GM21367 (cell line): ENCODE data around the gene CFAP77.

Experiments used
- ATAC-seq: cut with Tn5 transposase; IDR thresholded peaks from one replicate; pipeline ENCODE4 v1.9.1; 2021; ENCODE audit not compliant: unreplicated experiment

The CFAP77 gene

DNA sequence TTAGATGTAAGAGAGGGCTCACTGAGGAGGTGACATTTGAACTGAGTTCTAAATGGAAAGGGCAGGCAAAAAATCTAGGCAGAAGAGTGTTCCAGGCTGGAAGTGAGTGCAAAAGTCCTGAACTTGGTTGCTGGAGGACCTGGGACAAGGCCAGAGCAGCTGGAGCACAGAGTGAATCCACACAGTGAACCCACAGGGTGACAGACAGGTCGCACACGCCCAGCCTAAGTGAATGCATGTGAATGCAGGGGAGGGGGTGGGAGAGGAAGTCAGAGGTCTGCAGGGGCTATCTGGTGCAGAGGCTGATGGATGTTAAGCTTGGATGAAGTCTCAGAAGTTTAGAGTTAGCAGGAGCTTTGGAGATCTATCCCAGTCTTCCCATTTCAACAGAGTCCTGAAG is 2.8 kb upstream of the CFAP77 start:
- ATAC-seq, result no peak

DNA sequence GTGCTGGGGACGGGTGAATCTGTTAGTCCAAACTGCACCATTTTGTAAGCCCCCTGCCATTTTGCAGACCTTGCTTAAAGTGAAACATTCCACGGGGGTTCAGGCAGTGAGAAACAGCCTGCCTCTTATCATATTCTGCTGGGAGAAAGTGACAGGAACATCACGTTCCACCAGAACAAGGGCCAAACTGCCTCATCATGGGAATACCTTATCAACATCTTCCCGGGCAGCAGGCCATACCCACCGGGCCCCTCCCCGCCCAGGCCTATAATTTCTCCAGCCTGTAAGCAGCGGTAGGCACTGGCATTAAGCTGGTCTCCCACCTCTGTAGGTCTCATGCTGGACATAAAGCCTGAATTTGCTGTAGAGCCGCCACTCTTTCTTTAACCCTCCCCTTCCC is 1.5 kb upstream of the CFAP77 start:
- no peak for ATAC-seq

DNA sequence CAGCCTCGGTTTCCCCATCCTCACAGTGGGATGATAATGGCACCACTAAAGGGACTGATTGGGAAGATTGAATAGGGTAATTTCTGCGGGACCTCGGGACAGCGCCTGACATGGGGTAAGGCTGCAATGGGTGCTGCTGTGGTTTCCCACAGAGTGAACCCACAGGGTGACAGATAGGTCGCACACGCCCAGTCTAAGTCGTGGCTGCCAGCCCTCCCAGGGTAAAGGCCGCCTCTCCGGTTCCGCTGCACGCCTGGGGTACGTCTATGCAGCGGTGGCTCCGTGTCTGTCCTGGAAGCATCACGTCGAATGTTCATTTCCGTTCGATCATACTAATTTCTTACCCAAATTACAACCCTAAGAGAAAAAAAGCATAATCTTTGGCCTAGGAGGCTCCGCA is 631 bp downstream of the CFAP77 start:
- ATAC-seq, result no peak

DNA sequence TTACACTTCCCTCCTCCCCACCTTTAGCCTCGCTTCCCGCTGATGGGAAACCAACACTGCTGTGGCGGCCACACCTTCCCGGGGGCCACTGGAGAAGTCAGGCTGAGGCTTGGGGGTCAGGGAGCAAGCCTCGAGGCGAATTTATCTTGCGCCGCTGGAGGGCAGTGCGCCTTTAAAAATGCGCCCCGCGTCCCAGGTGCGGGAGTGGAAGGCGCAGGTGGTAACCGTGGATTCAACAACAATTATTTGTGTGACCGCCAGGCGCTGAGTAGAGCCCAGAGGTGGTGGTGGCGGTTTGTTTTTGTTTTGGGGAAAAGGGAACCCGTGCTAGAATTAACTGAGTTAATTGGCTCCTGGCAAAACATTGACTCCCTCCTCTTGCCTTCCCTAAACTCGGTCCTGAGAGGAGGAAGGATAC is 1.1 kb downstream of the CFAP77 start:
- ATAC-seq, result no peak

DNA sequence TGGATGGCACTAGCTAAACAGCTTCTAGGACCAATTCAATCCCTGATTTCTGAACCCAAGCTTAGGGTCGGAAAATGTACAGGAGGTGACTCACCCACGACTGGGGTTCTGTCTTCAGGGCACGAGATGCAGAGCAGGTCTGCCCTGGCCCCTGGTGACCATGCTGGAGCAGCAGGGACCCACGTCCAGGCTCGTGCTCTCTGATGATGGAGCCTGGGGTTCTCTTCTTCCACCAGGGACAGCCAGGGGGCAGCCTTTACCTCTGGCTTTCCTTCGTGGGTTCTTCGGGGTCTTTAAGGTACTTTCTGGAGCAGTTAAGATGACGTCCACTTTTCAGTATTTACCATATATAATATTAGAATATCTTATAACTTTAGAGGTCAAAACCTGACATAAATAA is 2.1 kb downstream of the CFAP77 start:
- no peak for ATAC-seq

DNA sequence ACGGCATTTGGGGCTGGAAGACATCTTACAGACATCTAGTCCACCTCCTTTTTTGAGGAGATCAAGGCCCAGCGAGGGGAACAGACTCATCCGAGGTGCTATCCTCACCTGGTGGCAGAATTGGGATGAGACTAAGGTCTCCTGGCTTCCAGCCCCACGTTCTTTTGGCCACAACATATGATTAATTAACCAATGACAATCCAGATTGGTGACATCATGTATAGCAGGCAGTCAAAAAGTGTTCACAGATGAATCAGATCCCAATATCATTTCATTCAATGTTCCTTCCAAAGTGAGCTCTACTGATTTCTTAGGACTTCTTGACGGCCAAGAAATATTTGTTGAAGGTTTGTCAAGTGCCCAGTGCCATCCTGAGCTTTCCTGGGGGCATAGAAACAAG is 3.9 kb downstream of the CFAP77 start:
- ATAC-seq, result no peak

DNA sequence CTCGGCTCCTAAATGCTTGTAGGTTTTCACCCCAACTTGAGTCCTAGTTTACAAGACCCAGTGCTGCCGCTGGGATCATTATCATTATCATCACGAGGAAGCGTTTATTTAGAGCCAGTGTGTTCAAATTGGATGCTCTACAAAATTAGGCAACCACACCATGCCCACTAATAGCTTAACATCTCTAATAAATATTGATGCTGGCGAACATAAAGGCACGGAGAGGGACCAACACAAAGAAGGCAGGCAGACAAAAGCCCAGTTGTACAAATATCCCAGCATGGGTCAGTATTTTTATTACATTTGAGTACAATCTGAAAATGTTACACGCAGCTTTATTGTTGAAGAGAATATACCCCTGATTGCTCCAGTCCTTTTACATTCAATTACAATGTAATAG is 4.7 kb downstream of the CFAP77 start:
- ATAC-seq, result no peak

DNA sequence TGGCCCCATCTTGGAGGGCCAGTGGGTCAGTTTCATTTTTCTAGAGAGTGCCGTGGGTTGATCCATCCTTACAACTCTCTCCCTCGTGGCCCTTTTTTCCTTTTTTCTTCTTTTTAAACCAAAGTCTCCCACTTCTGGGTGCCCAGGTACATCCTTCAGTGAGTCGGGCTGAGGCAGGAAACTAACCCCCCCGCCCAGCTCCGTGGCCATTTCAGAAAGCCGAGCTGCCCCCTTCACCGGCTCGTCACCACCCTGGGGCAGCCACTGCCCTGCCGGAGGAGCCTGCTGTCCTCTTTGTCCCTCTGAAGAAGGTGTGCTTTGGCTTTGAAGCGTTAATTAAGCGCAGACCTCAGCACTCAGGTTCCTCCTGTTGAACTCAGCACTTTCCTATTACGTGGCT is 5.2 kb downstream of the CFAP77 start:
- no peak for ATAC-seq

DNA sequence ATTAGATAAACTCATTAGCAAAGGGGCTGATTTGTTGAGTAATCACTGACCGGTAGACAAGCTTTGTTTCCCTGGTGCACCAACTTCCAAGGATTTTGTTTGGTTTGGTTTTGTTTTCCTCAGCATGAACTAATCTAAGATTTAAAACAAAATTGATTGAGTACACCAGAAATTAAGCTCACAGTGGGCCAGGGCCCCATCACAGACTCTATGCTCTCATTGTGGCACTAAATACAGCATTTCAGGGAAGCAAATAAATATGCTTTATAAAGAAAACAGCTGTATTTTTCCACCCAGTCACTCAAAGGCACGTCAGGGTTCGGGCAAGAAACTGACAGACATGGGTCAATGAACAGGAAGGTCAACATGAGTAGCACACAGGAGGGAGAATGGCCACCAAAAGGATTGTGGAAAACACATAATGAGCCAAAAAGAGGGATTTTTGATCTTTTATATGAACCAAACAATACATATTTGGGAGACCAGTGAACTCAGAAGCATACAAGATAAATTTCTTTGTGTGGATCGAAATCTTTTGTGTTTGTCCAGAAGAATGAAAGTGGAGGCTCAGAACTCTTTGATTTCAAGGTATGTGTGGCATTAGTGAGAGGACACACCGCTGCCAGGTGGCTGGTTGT is 8.8 kb downstream of the CFAP77 start:
- no peak for ATAC-seq

DNA sequence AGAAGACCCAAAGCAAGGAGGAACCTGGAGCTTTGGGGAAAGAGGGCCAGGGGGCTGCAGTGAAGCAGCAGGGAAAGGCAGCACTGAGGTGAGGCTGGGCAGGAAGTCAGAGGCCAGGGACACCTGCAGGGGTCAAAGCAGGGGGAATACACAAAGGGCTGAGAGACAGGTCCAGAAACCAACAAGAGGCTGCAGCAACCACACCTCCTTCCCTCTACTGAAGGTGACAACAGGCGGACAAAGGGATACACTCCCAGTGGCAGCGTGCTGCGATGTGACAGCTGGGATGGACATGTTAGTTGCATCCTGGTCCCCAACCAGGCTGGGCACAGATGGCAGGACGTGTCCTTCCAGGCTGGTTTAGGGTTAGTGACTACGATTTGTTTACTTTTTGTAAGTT is 12.6 kb downstream of the CFAP77 start:
- ATAC-seq, result no peak

DNA sequence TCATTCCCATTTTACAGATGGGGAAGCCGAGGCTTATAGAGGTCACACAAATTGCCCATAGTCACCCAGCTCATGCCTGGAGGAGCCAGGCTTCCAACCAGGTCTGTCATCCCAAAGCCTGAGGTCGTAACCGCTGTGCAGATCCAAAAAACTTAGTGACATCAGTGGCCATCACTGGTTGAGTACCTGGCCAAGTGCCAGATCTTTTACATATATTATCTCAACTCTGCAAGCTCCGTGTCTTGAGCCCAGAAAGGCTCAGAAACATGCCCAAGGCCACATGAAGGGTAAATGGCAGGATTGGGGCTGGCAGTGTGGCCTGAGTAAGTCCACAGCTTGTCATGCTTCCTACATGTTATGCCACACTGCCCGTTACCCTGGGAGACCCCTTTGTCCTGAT is 13.5 kb downstream of the CFAP77 start:
- ATAC-seq, result no peak

DNA sequence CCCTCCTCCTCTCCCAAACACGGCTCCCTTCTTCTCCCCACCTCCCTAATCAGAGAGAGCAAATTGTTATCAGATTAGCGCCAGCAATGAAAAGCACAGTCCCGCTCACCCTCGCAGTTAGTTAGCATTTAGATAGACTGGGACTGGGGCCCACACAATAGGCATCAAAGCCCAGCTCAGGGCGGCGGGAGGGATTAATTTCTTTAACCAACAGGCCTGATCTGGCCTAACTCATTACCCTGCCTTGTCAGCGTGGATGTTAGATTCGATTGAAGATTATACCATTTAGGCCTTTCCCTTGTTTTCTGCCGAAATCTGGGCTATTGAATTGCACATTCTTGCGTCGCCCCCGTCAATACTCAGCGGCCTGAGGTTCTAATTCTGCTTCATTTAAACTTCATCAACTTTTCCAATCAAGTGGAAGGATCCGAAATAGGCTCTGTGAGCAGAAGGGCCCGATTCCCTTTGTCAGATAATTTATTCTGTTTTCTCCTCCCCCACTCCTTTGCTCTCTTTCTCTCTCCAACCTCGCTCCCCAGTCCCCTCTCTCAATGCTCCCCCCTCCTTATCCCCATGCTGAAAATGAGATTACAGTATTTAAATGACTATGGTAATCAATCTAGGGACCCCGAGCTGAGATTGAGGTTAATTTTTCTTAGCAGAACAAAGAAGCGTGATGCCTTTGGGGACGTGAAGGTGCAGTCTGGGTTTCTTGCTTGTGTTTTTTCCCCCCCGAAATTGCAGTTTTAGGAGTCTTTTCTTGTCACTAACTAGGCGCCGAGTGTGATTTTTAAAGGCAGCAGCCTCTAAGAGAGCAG is 15.1 kb downstream of the CFAP77 start:
- ATAC-seq, result no peak

DNA sequence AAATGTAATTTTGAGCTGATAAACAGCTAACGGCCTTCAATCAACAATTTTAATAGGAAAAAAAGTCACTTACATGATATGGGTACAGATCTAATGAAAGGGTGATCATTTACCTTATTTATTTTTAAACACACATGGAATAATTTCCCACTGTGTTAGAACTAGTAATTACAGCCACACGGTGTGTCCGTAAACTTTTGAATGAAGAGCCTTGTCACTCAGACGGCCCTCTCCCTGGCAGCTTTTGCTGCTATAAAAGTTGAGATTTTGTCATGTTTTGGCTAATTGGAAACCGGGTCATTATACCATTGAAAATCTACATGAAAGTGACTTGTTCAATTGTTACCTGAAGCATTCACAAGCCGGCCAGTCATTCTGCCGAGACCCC is 15.7 kb downstream of the CFAP77 start:
- no peak for ATAC-seq

DNA sequence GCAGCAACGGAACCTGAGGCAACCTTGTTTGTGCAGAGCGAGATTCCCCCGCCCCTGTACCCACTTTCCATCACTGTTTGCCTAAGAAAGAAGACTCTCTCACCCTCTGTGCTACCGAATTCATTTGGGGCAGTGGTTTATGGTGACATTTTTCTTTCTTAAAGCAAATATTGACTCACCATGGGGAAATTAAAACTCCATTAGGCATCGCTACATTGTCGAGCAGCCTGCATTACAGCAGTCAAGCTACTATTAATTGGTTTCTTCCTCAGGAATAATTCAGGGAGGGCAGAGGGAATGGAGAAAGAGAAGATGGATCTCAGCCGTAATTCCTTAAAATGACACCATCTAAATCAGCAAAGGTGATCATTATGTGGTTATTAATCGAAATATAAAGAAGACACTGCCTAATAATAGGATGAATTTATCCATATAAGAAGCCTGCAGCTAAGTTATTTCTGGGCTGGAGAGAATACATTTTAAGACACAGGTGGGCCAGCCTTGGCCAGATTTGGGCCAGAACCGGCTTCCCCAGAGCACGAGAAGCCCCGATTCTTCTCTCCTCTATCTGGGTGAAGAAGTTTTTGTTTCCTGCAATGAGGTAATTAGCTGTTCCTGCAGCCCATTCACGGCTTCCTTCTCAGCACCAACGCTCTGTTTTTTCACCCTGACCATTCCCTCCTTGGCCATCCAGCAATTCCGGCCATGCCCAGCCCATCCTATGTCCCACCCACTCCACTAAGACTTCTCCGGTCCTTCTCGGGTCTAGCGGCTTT is 16.8 kb downstream of the CFAP77 start:
- no peak for ATAC-seq

DNA sequence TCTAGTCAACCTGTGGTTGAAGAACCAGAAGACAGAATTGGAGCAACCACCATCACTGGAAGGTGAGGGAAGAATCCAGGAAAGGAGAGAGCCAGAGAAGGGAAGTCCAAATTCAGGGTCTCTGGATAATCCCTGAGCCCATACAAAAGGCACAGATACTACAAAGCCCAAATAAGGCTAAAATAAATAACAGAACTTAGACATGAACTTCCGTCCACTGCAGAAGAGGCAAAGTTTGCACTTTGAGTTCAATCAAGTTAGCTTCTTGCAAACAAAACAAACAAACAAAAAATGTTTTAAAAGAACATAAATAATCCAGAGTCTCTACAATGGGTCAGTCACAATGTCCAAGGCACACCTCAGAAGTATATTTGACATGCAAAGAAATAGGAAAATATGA is 21.0 kb downstream of the CFAP77 start:
- no peak for ATAC-seq

DNA sequence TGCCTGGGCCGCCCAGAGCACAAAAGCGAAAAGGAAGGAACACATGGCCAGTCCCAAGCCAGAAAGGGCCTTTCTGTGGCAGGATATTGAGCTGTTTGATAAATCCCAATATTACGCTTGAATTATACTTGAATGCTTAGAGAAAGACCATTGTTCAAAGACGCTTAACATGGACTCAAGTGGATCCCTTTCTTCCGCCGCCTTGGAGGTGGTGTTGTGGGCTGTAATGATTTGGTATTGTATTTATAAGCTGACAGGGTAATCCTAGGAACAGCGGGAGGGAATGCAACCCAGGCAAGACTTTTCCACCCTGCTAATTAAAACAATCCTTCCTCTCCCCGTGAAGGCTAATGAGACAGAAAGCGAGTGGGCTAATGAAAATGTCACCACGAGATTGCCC is 24.9 kb downstream of the CFAP77 start:
- no peak for ATAC-seq

DNA sequence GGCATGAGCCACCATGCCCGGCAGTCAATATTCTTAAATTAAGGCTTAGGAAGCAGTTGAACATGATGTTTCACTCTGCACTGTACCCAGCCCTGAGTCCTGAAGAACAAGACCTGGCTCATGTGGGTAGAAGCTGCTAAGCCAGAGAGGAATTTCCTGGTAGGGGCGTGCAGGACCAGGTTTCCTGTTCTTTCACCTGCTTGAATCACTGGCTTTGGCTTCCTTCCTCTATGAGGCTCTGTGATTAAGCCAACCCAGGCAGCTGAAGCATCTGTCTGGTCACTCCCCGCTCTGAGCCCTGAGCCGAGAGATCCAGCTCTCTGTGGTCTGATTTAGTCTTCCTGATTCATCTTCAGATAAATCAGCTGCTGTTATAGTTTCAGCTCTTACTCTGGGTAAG is 29.1 kb downstream of the CFAP77 start:
- no peak for ATAC-seq

DNA sequence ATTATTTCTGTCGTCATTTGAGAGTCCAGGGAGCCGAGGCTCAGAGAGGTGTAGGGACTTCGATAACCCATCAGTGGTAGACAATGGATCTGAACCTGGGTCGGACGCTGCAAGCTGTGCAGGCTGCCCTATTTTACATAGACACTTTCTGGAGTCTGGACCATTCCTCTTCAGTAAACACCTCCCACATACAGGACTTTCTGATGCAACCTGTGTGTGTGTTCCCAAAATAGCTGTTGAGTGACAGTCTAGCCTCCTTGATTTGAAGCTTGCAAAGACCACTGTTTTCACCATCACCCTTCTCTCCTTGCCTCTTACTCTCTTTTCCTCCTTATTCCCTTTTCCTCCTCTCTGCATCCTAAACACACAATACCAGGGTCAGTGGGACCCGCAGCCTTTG is 30.7 kb downstream of the CFAP77 start:
- ATAC-seq, result no peak

DNA sequence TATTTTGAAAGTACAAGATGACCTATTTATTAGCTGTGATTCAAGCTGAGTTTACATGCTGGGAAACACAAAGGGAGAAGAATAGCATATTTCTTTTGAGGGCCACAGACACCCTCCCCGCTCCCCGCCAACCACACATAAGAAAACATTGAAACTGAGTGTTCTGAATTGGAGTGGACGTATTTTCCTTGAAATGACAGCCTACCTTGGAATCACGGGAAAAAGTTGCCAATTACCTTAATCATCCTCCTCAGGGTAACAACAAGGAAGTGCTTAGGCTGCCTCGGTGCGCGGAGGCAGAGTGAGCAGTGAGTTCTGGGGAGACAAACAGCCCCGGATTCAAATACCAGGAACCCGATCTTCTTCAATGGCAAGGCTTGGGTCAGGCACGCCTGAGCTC is 31.4 kb downstream of the CFAP77 start:
- ATAC-seq, result no peak

DNA sequence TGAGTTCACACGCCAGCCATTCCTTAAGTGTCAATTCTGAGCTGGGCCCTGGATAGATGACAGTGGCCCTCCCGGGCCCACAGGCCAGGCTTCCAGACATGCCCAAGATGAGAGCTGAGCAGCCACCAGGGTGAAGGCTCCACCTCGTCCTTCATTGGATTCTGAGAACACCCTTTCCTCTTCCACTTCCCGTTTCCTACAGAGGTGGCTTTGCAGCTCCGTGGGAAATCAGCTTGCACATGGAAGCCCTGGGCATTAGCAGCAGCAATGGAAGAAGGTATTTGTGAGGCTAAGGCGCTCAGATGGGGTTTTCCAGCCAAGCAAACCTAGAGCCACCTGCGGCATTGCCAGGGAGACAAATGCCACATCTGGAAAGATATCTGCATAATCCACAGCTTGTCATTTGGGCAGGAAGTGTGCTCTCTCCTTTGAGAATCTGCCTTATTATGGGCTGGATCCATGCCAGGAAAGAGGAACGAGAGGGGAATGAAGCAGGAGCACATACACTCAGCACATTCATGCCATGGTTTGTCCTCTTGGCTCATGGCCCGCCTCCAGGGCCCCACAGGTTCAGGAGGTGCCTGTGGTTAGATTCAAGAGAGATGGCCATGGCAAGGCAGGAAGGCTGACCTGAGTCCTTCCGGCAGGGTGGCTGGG is 34.1 kb downstream of the CFAP77 start:
- ATAC-seq, result no peak

DNA sequence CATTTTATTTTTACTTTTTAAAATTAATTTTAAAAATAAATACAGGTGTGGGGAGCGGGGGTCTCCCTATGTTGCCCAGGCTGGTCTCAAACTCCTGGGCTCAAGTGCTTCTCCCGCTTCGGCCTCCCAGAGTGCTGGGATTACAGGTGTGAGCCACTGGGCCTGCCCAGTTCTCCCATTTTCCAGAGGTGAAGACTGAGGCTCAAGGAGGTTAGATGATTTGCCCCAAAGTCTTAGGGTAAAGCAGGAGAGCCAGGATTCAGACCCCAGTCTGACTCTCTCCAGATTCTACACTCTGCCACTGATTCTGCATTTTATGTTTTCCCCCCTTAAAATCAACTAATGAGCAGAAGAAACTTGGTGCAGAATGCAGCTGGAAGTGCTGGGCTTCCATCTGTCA is 36.9 kb downstream of the CFAP77 start:
- no peak for ATAC-seq

DNA sequence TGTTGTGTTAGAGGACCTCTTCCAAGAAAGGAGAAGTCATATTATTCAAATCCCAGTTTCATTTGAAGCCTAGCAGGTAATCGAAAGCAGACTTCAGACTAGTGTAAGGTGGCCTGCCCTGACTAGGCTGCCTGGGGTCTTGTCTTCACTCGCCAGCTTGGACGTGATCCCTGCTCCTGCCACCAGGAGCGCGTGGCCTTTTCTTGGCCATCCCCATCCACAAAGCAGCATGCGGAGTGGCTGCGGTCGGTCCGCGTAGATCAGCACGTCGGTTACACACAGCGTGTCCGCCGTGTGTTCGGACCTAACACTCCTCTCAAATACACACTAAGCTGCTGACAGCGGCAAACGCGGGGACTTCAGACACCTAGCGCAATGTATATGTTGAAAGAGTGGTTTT is 37.3 kb downstream of the CFAP77 start:
- no peak for ATAC-seq
